Mucosa of rectum (tissue), 2 donors: Measurements from ENCODE around the gene FTSJ1.

ENCODE experiments used
- H3K27ac ChIP-seq, 2 donors: one replicate each; pipeline ENCODE4 v1.7.0; 2013; ENCODE audit warnings: inconsistent platforms in 2 of 2, low read depth in 2 of 2, low read length in 2 of 2
- H3K27me3 ChIP-seq, 2 donors: one replicate each; pipeline ENCODE4 v1.7.0; 2013; ENCODE audit warnings: low read length in 2 of 2; ENCODE audit not compliant: control insufficient read depth in 2 of 2, insufficient read depth in 2 of 2
- H3K36me3 ChIP-seq, 2 donors: one replicate each; pipeline ENCODE4 v1.7.0; 2013; ENCODE audit warnings: low read length in 2 of 2; ENCODE audit not compliant: control insufficient read depth in 2 of 2, insufficient read depth in 2 of 2
- H3K4me1 ChIP-seq, 2 donors: one replicate each; pipeline ENCODE4 v1.7.0; 2013; ENCODE audit warnings: low read length in 2 of 2, mild to moderate bottlenecking in 1 of 2; ENCODE audit not compliant: control insufficient read depth in 2 of 2, insufficient read depth in 2 of 2
- H3K4me3 ChIP-seq, 2 donors: one replicate each; pipeline ENCODE4 v1.7.0; 2013; ENCODE audit warnings: low read length in 2 of 2
- H3K9ac ChIP-seq, 2 donors: one replicate each; pipeline ENCODE4 v1.7.0; 2013; ENCODE audit warnings: low read length in 2 of 2, low read depth in 1 of 2, mild to moderate bottlenecking in 1 of 2
- H3K9me3 ChIP-seq, 2 donors: one replicate each; pipeline ENCODE4 v1.7.0; 2013; ENCODE audit warnings: low read length in 2 of 2; ENCODE audit not compliant: control insufficient read depth in 2 of 2
- donor health status: healthy.
- donor health status: Normal muscosa, but diverticular disease.

Gene FTSJ1

GRCh38 chrX:48470110-48470832 is 5.7 kb upstream of the FTSJ1 start, which contains the start of gene SLC38A5:
Gene SLC38A5 (minus strand): TSS chrX:48470260. CDS start chrX:48467924, 2,336 bp downstream.
- peak within 1 kb of the TSS; percentile 73 to 74 for H3K4me3 ChIP-seq
- no peaks in the 10 kb centered on the region for H3K36me3 ChIP-seq
- H3K9me3 ChIP-seq = no peaks in the 10 kb centered on the region
- no peaks in the 10 kb centered on the region for H3K27me3 ChIP-seq
- H3K27ac ChIP-seq = no peak within 1 kb of the TSS
- peaks cover 5 to 6% of the 10 kb centered on the region in 2 donors for H3K4me1 ChIP-seq
- peak within 1 kb of the TSS; percentile 57 to 63 for H3K9ac ChIP-seq

- H3K27me3 ChIP-seq = no peaks in the 10 kb centered on the region
- no peak overlapping the region for H3K4me3 ChIP-seq
- H3K4me1 ChIP-seq = peaks cover 5 to 6% of the 10 kb centered on the region in 2 donors
- H3K27ac ChIP-seq = no peak overlapping the region
- H3K9ac ChIP-seq = no peak overlapping the region
- H3K36me3 ChIP-seq = no peaks in the 10 kb centered on the region
- no peaks in the 10 kb centered on the region for H3K9me3 ChIP-seq
Observed at GRCh38 chrX:48470833-48471118, 5.2 kb upstream of the FTSJ1 start.

- H3K4me1 ChIP-seq = peaks cover 6% of the 10 kb centered on the region in 2 donors
- no peak overlapping the region for H3K4me3 ChIP-seq
- no peak overlapping the region for H3K27ac ChIP-seq
- no peaks in the 10 kb centered on the region for H3K9me3 ChIP-seq
- no peak overlapping the region for H3K9ac ChIP-seq
- H3K27me3 ChIP-seq = no peaks in the 10 kb centered on the region
- no peaks in the 10 kb centered on the region for H3K36me3 ChIP-seq
Observed at GRCh38 chrX:48471504-48471903, 4.5 kb upstream of the FTSJ1 start.

- Histone ChIP-seq H3K4me3 (no peak overlapping the region), H3K4me1 (peaks cover 9 to 13% of the 10 kb centered on the region in 2 donors), H3K9me3 (no peaks in the 10 kb centered on the region), H3K27ac (no peak overlapping the region), H3K27me3 (no peaks in the 10 kb centered on the region), H3K36me3 (no peaks in the 10 kb centered on the region), H3K9ac (no peak overlapping the region)
Observed at GRCh38 chrX:48472225-48472624, 3.8 kb upstream of the FTSJ1 start.

GRCh38 chrX:48472851-48473703 is 2.9 kb upstream of the FTSJ1 start:
- H3K27me3 ChIP-seq = no peaks in the 10 kb centered on the region
- no peaks in the 10 kb centered on the region for H3K9me3 ChIP-seq
- no peaks in the 10 kb centered on the region for H3K36me3 ChIP-seq
- no peak overlapping the region for H3K27ac ChIP-seq
- peaks cover 8 to 10% of the 10 kb centered on the region in 2 donors for H3K4me1 ChIP-seq
- no peak overlapping the region for H3K9ac ChIP-seq
- H3K4me3 ChIP-seq = no peak overlapping the region

- no peak overlapping the region for H3K4me3 ChIP-seq
- H3K36me3 ChIP-seq = no peaks in the 10 kb centered on the region
- H3K27ac ChIP-seq = no peak overlapping the region
- no peaks in the 10 kb centered on the region for H3K27me3 ChIP-seq
- peaks cover 9 to 10% of the 10 kb centered on the region in 2 donors for H3K4me1 ChIP-seq
- H3K9me3 ChIP-seq = no peaks in the 10 kb centered on the region
- no peak overlapping the region for H3K9ac ChIP-seq
Observed at GRCh38 chrX:48473704-48473990, 2.4 kb upstream of the FTSJ1 start.

- Histone ChIP-seq H3K27me3 (no peaks in the 10 kb centered on the region), H3K4me3 (no peak overlapping the region), H3K9me3 (no peaks in the 10 kb centered on the region), H3K27ac (no peak overlapping the region), H3K9ac (no peak overlapping the region), H3K36me3 (no peaks in the 10 kb centered on the region), H3K4me1 (peaks cover 9 to 10% of the 10 kb centered on the region in 2 donors)
Observed at GRCh38 chrX:48474127-48474526, 1.9 kb upstream of the FTSJ1 start.

GRCh38 chrX:48474581-48474980 is 1.4 kb upstream of the FTSJ1 start:
- no peak overlapping the region for H3K9ac ChIP-seq
- no peaks in the 10 kb centered on the region for H3K27me3 ChIP-seq
- no peaks in the 10 kb centered on the region for H3K9me3 ChIP-seq
- H3K36me3 ChIP-seq = no peaks in the 10 kb centered on the region
- peaks cover 7 to 8% of the 10 kb centered on the region in 2 donors for H3K4me1 ChIP-seq
- H3K27ac ChIP-seq = no peak overlapping the region
- H3K4me3 ChIP-seq = no peak overlapping the region

GRCh38 chrX:48475296-48475695 is 703 bp upstream of the FTSJ1 start:
- peak overlapping the region; percentile 60 to 64 for H3K27ac ChIP-seq
- H3K9me3 ChIP-seq = no peaks in the 10 kb centered on the region
- no peaks in the 10 kb centered on the region for H3K27me3 ChIP-seq
- H3K36me3 ChIP-seq = no peaks in the 10 kb centered on the region
- H3K4me1 ChIP-seq = peaks cover 6 to 8% of the 10 kb centered on the region in 2 donors
- no peak overlapping the region for H3K9ac ChIP-seq
- H3K4me3 ChIP-seq = peak overlapping the region; percentile 78 to 79

GRCh38 chrX:48476919-48477318 is 920 bp downstream of the FTSJ1 start:
- Histone ChIP-seq H3K27ac (no peak overlapping the region), H3K27me3 (no peaks in the 10 kb centered on the region), H3K36me3 (peaks cover 3 to 7% of the 10 kb centered on the region in 2 donors), H3K4me3 (peak overlapping the region; percentile 78 to 79), H3K9me3 (no peaks in the 10 kb centered on the region), H3K9ac (peak overlapping the region; percentile 76 to 80), H3K4me1 (peaks cover 6 to 8% of the 10 kb centered on the region in 2 donors)
